K562 (cell line): ENCODE results near the gene INPP1.

Source experiments
- GABPA ChIP-seq: fragments of 200-800 bp; sonication (Bioruptor generic); conservative IDR thresholded peaks from 2 replicates; pipeline ENCODE4 v1.6.1; 2016; ENCODE audit warnings: low read depth, missing genetic modification characterization, missing compliant biosample characterization
- HDGF ChIP-seq: fragments of 450-650 bp; IDR thresholded peaks from 2 replicates; pipeline ENCODE4 v1.6.1; 2016
- MXI1 ChIP-seq: IDR thresholded peaks from 2 replicates; pipeline ENCODE4 v1.6.1; 2011; ENCODE audit warnings: low read depth, mild to moderate bottlenecking, improper control_type of control experiment, low read length
- PHF21A ChIP-seq: fragments of 450-650 bp; IDR thresholded peaks from 2 replicates; pipeline ENCODE4 v1.6.1; 2017; ENCODE audit warnings: low read depth, borderline replicate concordance
- POLR2A ChIP-seq: fragments of 450-650 bp; conservative IDR thresholded peaks from 2 replicates; pipeline ENCODE4 v1.6.1; 2016
- TCF7L2 ChIP-seq: fragments of 150-350 bp; IDR thresholded peaks from 2 replicates; pipeline ENCODE4 v1.6.1; 2016; ENCODE audit warnings: low read depth, mild to moderate bottlenecking, low read length, moderate library complexity
- ZFPM2 ChIP-seq: fragments of 250-450 bp; sonication (Bioruptor Pico); IDR thresholded peaks from 2 replicates; pipeline ENCODE4 v1.5.1; 2022; ENCODE audit warnings: mild to moderate bottlenecking
- TF ChIP-seq, protein P1 (sequence below), 2 experiments: fragments of 450-650 bp in 1 of 2; sonication (generic) in 1 of 2; formaldehyde crosslinking in 1 of 2; IDR thresholded peaks in 1 of 2; conservative IDR thresholded peaks in 1 of 2; 2 replicates each; pipeline versions ENCODE4 v1.6.1 to v1.8.1; 2016 to 2023; ENCODE audit warnings: mild to moderate bottlenecking in 2 of 2, moderate library complexity in 2 of 2, inconsistent platforms in 1 of 2, missing genetic modification reagents in 1 of 2
- TF ChIP-seq, protein P2 (sequence below): fragments of 450-650 bp; formaldehyde crosslinking; IDR thresholded peaks from 2 replicates; pipeline ENCODE4 v1.4.0; 2022; ENCODE audit warnings: missing genetic modification characterization
- TF ChIP-seq, protein P3 (sequence below): fragments of 250-450 bp; sonication (Bioruptor Pico); IDR thresholded peaks from 2 replicates; pipeline ENCODE4 v1.5.0; 2020; ENCODE audit warnings: mild to moderate bottlenecking

DNA sequence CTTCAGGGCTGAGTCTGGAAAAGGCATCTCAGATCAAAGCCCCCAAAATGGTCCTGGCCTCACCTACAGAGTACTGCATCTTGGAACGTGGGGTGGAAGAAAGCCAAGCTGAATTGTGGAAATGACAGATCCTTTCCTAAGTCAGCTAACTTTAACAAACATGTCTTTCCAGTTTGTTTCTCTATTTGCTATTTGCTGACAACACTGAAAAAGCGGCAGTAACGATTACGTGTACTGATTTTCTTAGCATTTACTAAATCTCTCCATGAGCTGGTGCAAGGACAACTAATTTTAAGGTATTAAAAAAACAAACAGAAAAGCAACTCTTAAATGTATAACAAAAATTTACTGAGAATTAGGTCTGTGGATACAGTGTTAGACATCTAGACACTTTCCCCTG is 24.9 kb upstream of the INPP1 start:
- no peak for TF ChIP-seq GABPA (tag)
- TF ChIP-seq, protein P1, sequence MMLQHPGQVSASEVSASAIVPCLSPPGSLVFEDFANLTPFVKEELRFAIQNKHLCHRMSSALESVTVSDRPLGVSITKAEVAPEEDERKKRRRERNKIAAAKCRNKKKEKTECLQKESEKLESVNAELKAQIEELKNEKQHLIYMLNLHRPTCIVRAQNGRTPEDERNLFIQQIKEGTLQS (IDR thresholded peaks at IDR 0.05): no peak
- TF ChIP-seq, protein P1 (CRISPR knock-in tag; conservative IDR thresholded peaks at IDR 0.05): no peak
- TF ChIP-seq POLR2A: no peak
- TF ChIP-seq, protein P2, sequence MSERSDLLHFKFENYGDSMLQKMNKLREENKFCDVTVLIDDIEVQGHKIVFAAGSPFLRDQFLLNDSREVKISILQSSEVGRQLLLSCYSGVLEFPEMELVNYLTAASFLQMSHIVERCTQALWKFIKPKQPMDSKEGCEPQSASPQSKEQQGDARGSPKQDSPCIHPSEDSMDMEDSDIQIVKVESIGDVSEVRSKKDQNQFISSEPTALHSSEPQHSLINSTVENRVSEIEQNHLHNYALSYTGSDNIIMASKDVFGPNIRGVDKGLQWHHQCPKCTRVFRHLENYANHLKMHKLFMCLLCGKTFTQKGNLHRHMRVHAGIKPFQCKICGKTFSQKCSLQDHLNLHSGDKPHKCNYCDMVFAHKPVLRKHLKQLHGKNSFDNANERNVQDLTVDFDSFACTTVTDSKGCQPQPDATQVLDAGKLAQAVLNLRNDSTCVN (CRISPR knock-in tag): no peak
- no peak for TF ChIP-seq MXI1
- no peak for TF ChIP-seq PHF21A
- TF ChIP-seq, protein P3, sequence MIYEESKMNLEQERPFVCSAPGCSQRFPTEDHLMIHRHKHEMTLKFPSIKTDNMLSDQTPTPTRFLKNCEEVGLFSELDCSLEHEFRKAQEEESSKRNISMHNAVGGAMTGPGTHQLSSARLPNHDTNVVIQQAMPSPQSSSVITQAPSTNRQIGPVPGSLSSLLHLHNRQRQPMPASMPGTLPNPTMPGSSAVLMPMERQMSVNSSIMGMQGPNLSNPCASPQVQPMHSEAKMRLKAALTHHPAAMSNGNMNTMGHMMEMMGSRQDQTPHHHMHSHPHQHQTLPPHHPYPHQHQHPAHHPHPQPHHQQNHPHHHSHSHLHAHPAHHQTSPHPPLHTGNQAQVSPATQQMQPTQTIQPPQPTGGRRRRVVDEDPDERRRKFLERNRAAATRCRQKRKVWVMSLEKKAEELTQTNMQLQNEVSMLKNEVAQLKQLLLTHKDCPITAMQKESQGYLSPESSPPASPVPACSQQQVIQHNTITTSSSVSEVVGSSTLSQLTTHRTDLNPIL (CRISPR knock-in tag): no peak
- no peak for TF ChIP-seq HDGF
- no peak for TF ChIP-seq TCF7L2
- no peak for TF ChIP-seq ZFPM2
